GM12873 (cell line): ENCODE data around the gene PJA1.

ENCODE experiments used
- CTCF ChIP-seq: IDR thresholded peaks from 2 replicates; pipeline ENCODE4 v1.5.1; 2012; ENCODE audit warnings: low read depth, mild to moderate bottlenecking, moderate library complexity, low read length, control low read depth; ENCODE audit not compliant: insufficient read depth; ENCODE audit errors: missing control alignments

PJA1 gene

GRCh38 chrX:69149466-69150280 is 15.6 kb downstream of the PJA1 start:
- TF ChIP-seq CTCF: no peak

- TF ChIP-seq CTCF: no peak
These were observed 16.3 kb downstream of the PJA1 start for GRCh38 chrX:69148946-69149345.

GRCh38 chrX:69146739-69147138 is 18.5 kb downstream of the PJA1 start:
- TF ChIP-seq CTCF: no peak

- TF ChIP-seq CTCF: no peak
These were observed 19.5 kb downstream of the PJA1 start for GRCh38 chrX:69145714-69146113.

- no peak for TF ChIP-seq CTCF
These were observed 20.2 kb downstream of the PJA1 start for GRCh38 chrX:69144838-69145680.

- TF ChIP-seq CTCF: no peak
These were observed 21.7 kb downstream of the PJA1 start for GRCh38 chrX:69143530-69143929.

GRCh38 chrX:69142788-69143469 is 22.3 kb downstream of the PJA1 start:
- TF ChIP-seq CTCF: no peak
